ENCODE data around the gene ZNHIT3.
"Not testable (repeated sequence)": the region's sequence is repeated elsewhere in the genome, so short reads cannot be mapped to it uniquely, and the experiment has no call there.

Gene ZNHIT3

DNA sequence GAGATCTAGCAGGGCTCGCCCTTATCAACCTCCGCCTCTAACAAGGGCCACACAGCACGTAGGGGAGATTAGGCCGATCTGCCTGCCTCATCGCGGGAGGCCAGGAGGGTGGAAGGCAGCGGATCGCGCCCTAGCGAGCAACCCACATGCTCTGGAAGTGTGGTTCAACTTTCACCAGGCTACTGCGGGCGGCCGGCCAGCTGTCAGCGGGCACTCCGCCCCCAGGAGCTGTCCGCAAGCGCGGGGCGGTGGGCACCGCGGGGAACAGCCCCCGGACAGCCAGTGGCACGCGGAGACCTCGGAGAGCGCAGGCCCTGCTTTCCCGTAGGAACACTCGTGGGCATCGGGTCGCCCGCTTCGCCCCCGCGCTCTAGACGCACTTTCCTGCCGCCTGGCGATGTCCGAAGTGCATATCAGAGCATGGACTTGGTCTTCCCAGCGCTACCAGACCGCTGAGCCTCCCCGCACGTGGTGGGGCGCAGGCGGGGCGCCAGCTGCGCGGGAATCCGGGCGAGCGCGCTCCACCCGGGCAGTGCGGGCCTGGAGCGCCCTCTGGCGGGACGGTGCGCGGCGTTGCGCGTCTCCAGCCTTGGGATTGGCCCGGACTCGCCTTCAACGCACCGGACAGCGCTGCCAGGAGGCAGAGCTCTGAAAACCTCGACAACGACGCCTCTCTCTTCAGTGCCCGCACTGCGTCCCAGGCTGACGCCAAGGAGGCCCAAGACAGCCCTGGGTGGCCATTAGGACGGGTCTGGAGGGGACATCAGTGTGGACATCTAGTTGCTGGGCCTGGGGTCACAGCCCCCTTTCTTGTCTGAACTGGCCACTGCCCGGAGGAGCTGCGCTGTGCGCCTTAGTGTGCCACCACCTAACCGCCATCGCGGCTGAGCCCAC is 3.6 kb upstream of the ZNHIT3 start:
- no peak for ATAC-seq (ENCODE audit: insufficient read depth, low read depth)
- H3K36me3 ChIP-seq (ENCODE audit: insufficient read depth, low read length) = no peaks in the 10 kb centered on the region; the same call in 1 of the 2 replicates
- no peak overlapping the region for H3K4me2 ChIP-seq (ENCODE audit: insufficient read depth, low read length)
- no peak overlapping the region for H2AFZ ChIP-seq (ENCODE audit: low read depth, low read length)
- no peak for TF ChIP-seq EZH2 (IDR thresholded peaks at IDR 0.05; ENCODE audit: borderline replicate concordance, low read depth, low read length, severe bottlenecking)
- peak; percentile 25 for TF ChIP-seq CTCF (IDR thresholded peaks at IDR 0.05; ENCODE audit: borderline replicate concordance, extremely low read depth, low read length, poor library complexity, severe bottlenecking)
- no peak overlapping the region for H3K4me3 ChIP-seq (ENCODE audit: low read depth in 1 of 2, low read length in 2 of 2)
- peaks cover 22% of the 10 kb centered on the region for H3K79me2 ChIP-seq (ENCODE audit: insufficient read depth, low read length)
- peaks cover 22% of the 10 kb centered on the region for H3K4me1 ChIP-seq (ENCODE audit: insufficient read depth, low read length)
- peaks cover 5% of the 10 kb centered on the region for H4K20me1 ChIP-seq (ENCODE audit: insufficient read depth, low read length)
- DNase-seq = no peak
- H3K9ac ChIP-seq (ENCODE audit: low read depth, low read length) = no peak overlapping the region
- H3K27ac ChIP-seq (ENCODE audit: low read length) = no peak overlapping the region
- H3K9me3 ChIP-seq (ENCODE audit: insufficient read depth, low read length, severe bottlenecking) = no peaks in the 10 kb centered on the region
- H3K27me3 ChIP-seq (ENCODE audit: insufficient read depth, low read length, poor library complexity) = no peaks in the 10 kb centered on the region

DNA sequence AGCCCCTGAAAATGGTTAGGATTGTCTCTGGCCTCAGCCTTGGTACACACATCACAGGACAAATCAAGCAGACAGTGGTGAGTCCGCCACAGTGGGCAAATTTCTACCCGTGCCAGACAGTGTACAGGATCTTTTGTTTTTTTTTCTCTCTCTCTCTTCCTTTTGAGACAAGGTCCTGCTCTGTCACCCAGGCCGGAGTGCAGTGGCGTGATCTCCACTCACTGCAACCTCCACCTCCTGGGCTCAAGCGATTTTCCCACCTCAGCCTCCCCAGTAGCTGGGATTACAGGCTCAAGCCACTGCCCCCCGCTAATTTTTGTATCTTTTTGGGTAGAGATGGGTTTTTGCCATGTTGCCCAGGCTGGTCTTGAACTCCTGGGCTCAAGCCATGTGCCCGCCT is 2.5 kb upstream of the ZNHIT3 start:
- not testable (repeated sequence) for H3K4me3 ChIP-seq (ENCODE audit: low read depth in 1 of 2, low read length in 2 of 2); H3K4me2 ChIP-seq (ENCODE audit: insufficient read depth, low read length); H3K27me3 ChIP-seq (ENCODE audit: insufficient read depth, low read length, poor library complexity); H3K27ac ChIP-seq (ENCODE audit: low read length); H3K9ac ChIP-seq (ENCODE audit: low read depth, low read length); H3K9me3 ChIP-seq (ENCODE audit: insufficient read depth, low read length, severe bottlenecking); ATAC-seq (ENCODE audit: insufficient read depth, low read depth); DNase-seq; H4K20me1 ChIP-seq (ENCODE audit: insufficient read depth, low read length); H2AFZ ChIP-seq (ENCODE audit: low read depth, low read length); H3K36me3 ChIP-seq (ENCODE audit: insufficient read depth, low read length)
- H3K4me1 ChIP-seq (ENCODE audit: insufficient read depth, low read length) = peaks cover 34% of the 10 kb centered on the region
- peaks cover 33% of the 10 kb centered on the region for H3K79me2 ChIP-seq (ENCODE audit: insufficient read depth, low read length)

GRCh38 chr17:36485027-36485426 is 1.5 kb upstream of the ZNHIT3 start:
- no peak overlapping the region for H3K27ac ChIP-seq (ENCODE audit: low read length)
- TF ChIP-seq CTCF (IDR thresholded peaks at IDR 0.05; ENCODE audit: borderline replicate concordance, extremely low read depth, low read length, poor library complexity, severe bottlenecking) = no peak
- no peak for TF ChIP-seq EZH2 (IDR thresholded peaks at IDR 0.05; ENCODE audit: borderline replicate concordance, low read depth, low read length, severe bottlenecking)
- peak overlapping the region; percentile 89 for H3K4me2 ChIP-seq (ENCODE audit: insufficient read depth, low read length)
- DNase-seq = no peak
- no peaks in the 10 kb centered on the region for H3K27me3 ChIP-seq (ENCODE audit: insufficient read depth, low read length, poor library complexity)
- no peaks in the 10 kb centered on the region for H3K9me3 ChIP-seq (ENCODE audit: insufficient read depth, low read length, severe bottlenecking)
- ATAC-seq (ENCODE audit: insufficient read depth, low read depth) = no peak
- 0 out of 4 replicates have a peak overlapping the region, but pooled peaks of 1 of the 2 experiments have one; percentile 82 for H3K4me3 ChIP-seq (ENCODE audit: low read depth in 1 of 2, low read length in 2 of 2)
- H4K20me1 ChIP-seq (ENCODE audit: insufficient read depth, low read length) = peaks cover 5% of the 10 kb centered on the region
- peak overlapping the region; percentile 97 for H2AFZ ChIP-seq (ENCODE audit: low read depth, low read length)
- peaks cover 8% of the 10 kb centered on the region for H3K36me3 ChIP-seq (ENCODE audit: insufficient read depth, low read length)
- peaks cover 40% of the 10 kb centered on the region for H3K4me1 ChIP-seq (ENCODE audit: insufficient read depth, low read length)
- no peak overlapping the region for H3K9ac ChIP-seq (ENCODE audit: low read depth, low read length)
- H3K79me2 ChIP-seq (ENCODE audit: insufficient read depth, low read length) = peaks cover 43% of the 10 kb centered on the region

DNA sequence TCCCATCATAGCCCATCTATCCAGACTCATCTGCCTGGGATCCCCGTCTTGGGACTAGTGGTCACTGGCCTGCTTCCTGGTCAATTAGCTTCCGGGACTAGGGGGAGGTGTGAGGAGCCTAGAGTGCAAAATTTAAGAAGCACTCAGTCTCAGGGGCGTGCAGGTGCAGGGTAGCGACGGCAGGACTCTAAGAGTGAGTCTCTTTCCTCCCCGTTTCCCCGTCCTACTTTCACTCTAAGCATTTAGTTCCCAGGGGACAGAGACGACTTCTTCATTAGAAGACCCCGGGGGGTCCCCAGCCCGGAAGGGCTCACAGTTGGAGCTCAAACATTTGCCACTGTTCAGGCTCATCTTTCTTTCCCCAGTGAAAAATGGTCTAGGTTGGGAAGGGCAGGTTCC is 677 bp upstream of the ZNHIT3 start:
- DNase-seq = no peak
- H3K4me3 ChIP-seq (ENCODE audit: low read depth in 1 of 2, low read length in 2 of 2) = peak overlapping the region; percentile 82 to 99
- H3K27me3 ChIP-seq (ENCODE audit: insufficient read depth, low read length, poor library complexity) = no peaks in the 10 kb centered on the region
- peaks cover 51% of the 10 kb centered on the region for H3K79me2 ChIP-seq (ENCODE audit: insufficient read depth, low read length)
- peak overlapping the region; percentile 73 for H3K9ac ChIP-seq (ENCODE audit: low read depth, low read length)
- H3K9me3 ChIP-seq (ENCODE audit: insufficient read depth, low read length, severe bottlenecking) = no peaks in the 10 kb centered on the region
- no peak for ATAC-seq (ENCODE audit: insufficient read depth, low read depth)
- H3K4me2 ChIP-seq (ENCODE audit: insufficient read depth, low read length) = peak overlapping the region; percentile 89
- peak overlapping the region; percentile 97 for H2AFZ ChIP-seq (ENCODE audit: low read depth, low read length)
- peaks cover 40% of the 10 kb centered on the region for H3K4me1 ChIP-seq (ENCODE audit: insufficient read depth, low read length)
- peaks cover 10% of the 10 kb centered on the region for H3K36me3 ChIP-seq (ENCODE audit: insufficient read depth, low read length)
- H3K27ac ChIP-seq (ENCODE audit: low read length) = peak overlapping the region; percentile 84
- peaks cover 6% of the 10 kb centered on the region for H4K20me1 ChIP-seq (ENCODE audit: insufficient read depth, low read length)
- TF ChIP-seq EZH2 (IDR thresholded peaks at IDR 0.05; ENCODE audit: borderline replicate concordance, low read depth, low read length, severe bottlenecking) (no peak), CTCF (IDR thresholded peaks at IDR 0.05; ENCODE audit: borderline replicate concordance, extremely low read depth, low read length, poor library complexity, severe bottlenecking) (no peak)

Measured in DND-41 (cell line).